Smooth muscle cell (in vitro differentiated cells): ENCODE results near the gene AFG1L. TPM values are rescaled to one million over a fixed set of nuclear protein-coding genes. Genes with fewer than 3 reads are reported as not detected.
"Not testable (repeated sequence)": the region's sequence is repeated elsewhere in the genome, so short reads cannot be mapped to it uniquely, and the experiment has no call there.

Experiments
- DNase-seq: peaks from one replicate; lab custom pipeline; 2025; ENCODE audit not compliant: unreplicated experiment; lab: John Stamatoyannopoulos, UW
- H2AFZ ChIP-seq: fragments of 200-600 bp; sonication (generic); 2 replicates; pipeline ENCODE4 v1.6.0; 2016; ENCODE audit warnings: antibody characterized with exemption, low read depth, mild to moderate bottlenecking
- H3F3A ChIP-seq: fragments of 200-600 bp; sonication (generic); 2 replicates; pipeline ENCODE4 v1.6.0; 2017; ENCODE audit warnings: antibody characterized with exemption, low read depth
- H3K27ac ChIP-seq: fragments of 200-600 bp; sonication (generic); 2 replicates; pipeline ENCODE4 v1.5.1; 2016; ENCODE audit warnings: low read depth, mild to moderate bottlenecking
- H3K27me3 ChIP-seq: fragments of 200-600 bp; sonication (generic); 2 replicates; pipeline ENCODE4 v1.6.1; 2016; ENCODE audit warnings: low read depth, mild to moderate bottlenecking
- H3K36me3 ChIP-seq: fragments of 200-600 bp; sonication (generic); 2 replicates; pipeline ENCODE4 v1.5.1; 2016; ENCODE audit warnings: low read depth
- H3K4me1 ChIP-seq: fragments of 200-600 bp; sonication (generic); 2 replicates; pipeline ENCODE4 v1.5.1; 2016; ENCODE audit warnings: low read depth
- H3K4me2 ChIP-seq: fragments of 200-600 bp; sonication (generic); 2 replicates; pipeline ENCODE4 v1.6.0; 2016; ENCODE audit warnings: mild to moderate bottlenecking
- H3K4me3 ChIP-seq: fragments of 200-600 bp; sonication (generic); 2 replicates; pipeline ENCODE4 v1.5.1; 2016; ENCODE audit warnings: mild to moderate bottlenecking
- H3K79me2 ChIP-seq: fragments of 200-600 bp; sonication (generic); 2 replicates; pipeline ENCODE4 v1.6.0; 2016; ENCODE audit warnings: low read depth, mild to moderate bottlenecking
- H3K9ac ChIP-seq: fragments of 200-600 bp; sonication (generic); 2 replicates; pipeline ENCODE4 v1.6.0; 2016; ENCODE audit warnings: low read depth
- H3K9me3 ChIP-seq: fragments of 200-600 bp; sonication (generic); replicated peaks from 2 replicates; pipeline ENCODE4 v1.5.1; 2016; ENCODE audit warnings: low read depth
- H4K20me1 ChIP-seq: fragments of 200-600 bp; sonication (generic); 2 replicates; pipeline ENCODE4 v1.6.0; 2016; ENCODE audit warnings: low read depth
- CTCF ChIP-seq: fragments of 200-600 bp; sonication (generic); IDR thresholded peaks from 2 replicates; pipeline ENCODE4 v1.5.1; 2017; ENCODE audit warnings: borderline replicate concordance, mild to moderate bottlenecking, antibody characterized with exemption; ENCODE audit not compliant: insufficient read depth, poor library complexity, severe bottlenecking
- WGBS: methylation state at CpG from one replicate; pipeline ENCODE4 v1.1.7; 2016; ENCODE audit warnings: low lambda C conversion rate; 5-methylcytosine and 5-hydroxymethylcytosine counted together
- polyA plus RNA-seq: library from polyadenylated mRNA; unstranded; fragments of >200 nt; fragmentation: Nextera tagmentation; extraction: Ambion mirVana; gene quantifications from 2 replicates; pipeline ENCODE4 v1.2.1, GENCODE V29; 2016
- total RNA-seq: library from RNA; depleted of rRNA; stranded (reverse); fragments of >200 nt; gene quantifications from 2 replicates; pipeline ENCODE4 v1.2.3, GENCODE V29; 2014

Gene AFG1L
- total and polyA plus RNA-seq, 2 experiments from 2014 or later, result 4.0 to 5.7 TPM

GRCh38 chr6:108559097-108559883, 264.4 kb downstream of the AFG1L start:
- TF ChIP-seq CTCF, result no peak
- under 1% methylated on average over 62 of the region's 84 CpGs for WGBS

GRCh38 chr6:108559884-108560462, 265.1 kb downstream of the AFG1L start:
- Histone ChIP-seq H3K79me2 (peaks cover 34% of the 10 kb centered on the region), H3K4me2 (peak overlapping the region; percentile 98), H4K20me1 (peaks cover 35% of the 10 kb centered on the region), H3K4me1 (peaks cover 25% of the 10 kb centered on the region), H3K36me3 (no peaks in the 10 kb centered on the region), H3F3A (peaks cover 6% of the 10 kb centered on the region), H3K4me3 (peak overlapping the region; percentile 100), H3K9me3 (no peaks in the 10 kb centered on the region), H3K9ac (peak overlapping the region; percentile 99), H3K27ac (peak overlapping the region; percentile 99), H2AFZ (peak overlapping the region; percentile 57), H3K27me3 (no peaks in the 10 kb centered on the region)
- WGBS, result 1% methylated on average over 44 of the region's 64 CpGs
- DNase-seq, result peak; percentile 78
- no peak for TF ChIP-seq CTCF

More at GRCh38 chr6:108559097-108559883, 264.4 kb downstream of the AFG1L start:
- Histone ChIP-seq H3K27me3 (no peaks in the 10 kb centered on the region), H3K4me1 (peaks cover 20% of the 10 kb centered on the region), H3K9ac (peak overlapping the region; percentile 99), H4K20me1 (peaks cover 28% of the 10 kb centered on the region), H3F3A (peaks cover 6% of the 10 kb centered on the region), H3K36me3 (no peaks in the 10 kb centered on the region), H3K4me2 (peak overlapping the region; percentile 98), H2AFZ (peak overlapping the region; percentile 91), H3K79me2 (peaks cover 28% of the 10 kb centered on the region), H3K4me3 (peak overlapping the region; percentile 100), H3K9me3 (no peaks in the 10 kb centered on the region), H3K27ac (peak overlapping the region; percentile 99)
- DNase-seq, result peak; percentile 97

GRCh38 chr6:108560463-108561308, 265.8 kb downstream of the AFG1L start, which contains the start of gene FOXO3:
TSS of gene FOXO3 (plus strand) at chr6:108560917. CDS start at chr6:108561209, 292 bp downstream.
- Histone ChIP-seq H3K27me3 (no peaks in the 10 kb centered on the region), H3K9me3 (no peaks in the 10 kb centered on the region), H3K4me3 (peak within 1 kb of the TSS; percentile 100), H3F3A (peaks cover 6% of the 10 kb centered on the region), H3K36me3 (no peaks in the 10 kb centered on the region), H3K79me2 (peaks cover 42% of the 10 kb centered on the region), H3K9ac (peak within 1 kb of the TSS; percentile 99), H3K4me1 (peaks cover 31% of the 10 kb centered on the region), H2AFZ (peak within 1 kb of the TSS; percentile 57), H3K4me2 (peak within 1 kb of the TSS; percentile 98), H3K27ac (peak within 1 kb of the TSS; percentile 99), H4K20me1 (peaks cover 42% of the 10 kb centered on the region)
- no peak for TF ChIP-seq CTCF
- peak; percentile 78 for DNase-seq
- 3% methylated on average over 24 of the region's 110 CpGs for WGBS

GRCh38 chr6:108561309-108561647, 266.4 kb downstream of the AFG1L start:
- H3K4me1 ChIP-seq, result peaks cover 32% of the 10 kb centered on the region
- peak overlapping the region; percentile 99 for H3K27ac ChIP-seq
- not testable (repeated sequence) for H3K9me3 ChIP-seq, DNase-seq, H3K27me3 ChIP-seq, H3K36me3 ChIP-seq, H3F3A ChIP-seq, H2AFZ ChIP-seq
- H3K4me3 ChIP-seq, result peak overlapping the region; percentile 100
- H3K4me2 ChIP-seq, result peak overlapping the region; percentile 98
- H4K20me1 ChIP-seq, result peaks cover 48% of the 10 kb centered on the region
- H3K79me2 ChIP-seq, result peaks cover 48% of the 10 kb centered on the region
- H3K9ac ChIP-seq, result peak overlapping the region; percentile 99
- WGBS, result no CpG with 5 or more reads among the region's 40 CpGs
